ENCODE results near the gene MAT2A. TPM values are rescaled to one million over a fixed set of nuclear protein-coding genes. Genes with fewer than 3 reads are reported as not detected.

MAT2A gene
- total and polyA plus RNA-seq, 10 donors: 41.3 to 195 (median 133) TPM

GRCh38 chr2:85593023-85593422 lies 54.1 kb downstream of the MAT2A start:
- WGBS, 5 donors: 70 to 93% (median 87%) methylated on average over 2 to 3 of the region's 3 CpGs
- Histone ChIP-seq H3K36me3 (peaks cover 0 to 28% (median 11%) of the 10 kb centered on the region in 6 donors), H3K4me1 (peaks cover 39 to 95% (median 63%) of the 10 kb centered on the region in 6 donors), H3K27me3 (replicated peaks in 1 of 7) (no peaks in the 10 kb centered on the region), H3K4me3 (no peak overlapping the region), H3K9me3 (no peaks in the 10 kb centered on the region), H3K27ac (no peak overlapping the region)
- no peak for DNase-seq
- intact Hi-C loops (cut with DNase I; ENCODE audit: low total_unique reads): no loop called here
- TF ChIP-seq POLR2AphosphoS5 (IDR thresholded peaks at IDR 0.05) (no peak), CTCF (IDR thresholded peaks at IDR 0.05 in 8 of 11, conservative IDR thresholded peaks at IDR 0.05 in 3 of 11) (no peak), POLR2A (IDR thresholded peaks at IDR 0.05) (no peak)

Small RNAs within 50 kb of the gene (small RNA-seq; reads per million reads assigned to genes)
- 0 reads per million in 4 donors for gene RN7SL126P

Other genes with a start within 250 kb of the MAT2A start
- 100 to 1,000 TPM; 127 to 199 (median 156) TPM for gene TGOLN2, start 211.2 kb upstream of the MAT2A start, total RNA-seq
- 10 to 100 TPM; 14.8 to 29.6 (median 16.9) TPM for gene TGOLN2, start 211.2 kb upstream of the MAT2A start, polyA plus RNA-seq
- gene RETSAT, start 184.6 kb upstream of the MAT2A start, total RNA-seq: 10 to 100 TPM; 18.7 to 35.7 (median 28.3) TPM
- gene RETSAT, start 184.6 kb upstream of the MAT2A start, polyA plus RNA-seq: 10 to 100 TPM in 1 of 3 donors, 1 to 10 TPM in 2; 6.3 to 10.0 (median 6.4) TPM
- 10 to 100 TPM; 21.0 to 38.0 (median 24.5) TPM for gene ELMOD3, start 184.4 kb upstream of the MAT2A start, total RNA-seq
- gene ELMOD3, start 184.4 kb upstream of the MAT2A start, polyA plus RNA-seq: 10 to 100 TPM; 14.4 to 28.0 (median 23.9) TPM
- 10 to 100 TPM; 31.1 to 62.6 (median 47.1) TPM for gene CAPG, start 128.8 kb upstream of the MAT2A start, total RNA-seq
- gene CAPG, start 128.8 kb upstream of the MAT2A start, polyA plus RNA-seq: 100 to 1,000 TPM in 2 of 3 donors, 10 to 100 TPM in 1; 74.6 to 196 (median 115) TPM
- gene SH2D6, start 120.5 kb upstream of the MAT2A start, total RNA-seq: under 1 TPM in 1 of 7 donors, not detected in 6; 0.94 TPM
- gene SH2D6, start 120.5 kb upstream of the MAT2A start, polyA plus RNA-seq: under 1 TPM in 1 of 3 donors, not detected in 2; 0.20 TPM
- gene GGCX, start 22.3 kb downstream of the MAT2A start, total RNA-seq: 10 to 100 TPM; 25.6 to 42.1 (median 31.9) TPM
- 10 to 100 TPM; 11.0 to 15.7 (median 15.0) TPM for gene GGCX, start 22.3 kb downstream of the MAT2A start, polyA plus RNA-seq
- 100 to 1,000 TPM; 119 to 179 (median 145) TPM for gene VAMP8, start 38.4 kb downstream of the MAT2A start, total RNA-seq
- 100 to 1,000 TPM; 223 to 401 (median 350) TPM for gene VAMP8, start 38.4 kb downstream of the MAT2A start, polyA plus RNA-seq
- gene VAMP5, start 45.3 kb downstream of the MAT2A start, total RNA-seq: 10 to 100 TPM; 58.5 to 89.1 (median 64.0) TPM
- gene VAMP5, start 45.3 kb downstream of the MAT2A start, polyA plus RNA-seq: 100 to 1,000 TPM in 2 of 3 donors, 10 to 100 TPM in 1; 71.0 to 129 (median 120) TPM
- gene RNF181, start 56.6 kb downstream of the MAT2A start, total RNA-seq: 100 to 1,000 TPM in 3 of 7 donors, 10 to 100 TPM in 4; 72.9 to 154 (median 82.1) TPM
- 100 to 1,000 TPM; 139 to 184 (median 148) TPM for gene RNF181, start 56.6 kb downstream of the MAT2A start, polyA plus RNA-seq
- 10 to 100 TPM in 6 of 7 donors, 1 to 10 TPM in 1; 9.4 to 17.4 (median 11.2) TPM for gene TMEM150A, start 63.5 kb downstream of the MAT2A start, total RNA-seq
- 10 to 100 TPM; 14.6 to 18.8 (median 14.8) TPM for gene TMEM150A, start 63.5 kb downstream of the MAT2A start, polyA plus RNA-seq
- 10 to 100 TPM; 22.2 to 45.2 (median 33.2) TPM for gene C2orf68, start 72.9 kb downstream of the MAT2A start, total RNA-seq
- gene C2orf68, start 72.9 kb downstream of the MAT2A start, polyA plus RNA-seq: 10 to 100 TPM; 16.0 to 25.3 (median 18.9) TPM
- gene USP39, start 77.0 kb downstream of the MAT2A start, total RNA-seq: 10 to 100 TPM; 39.9 to 58.6 (median 50.5) TPM
- gene USP39, start 77.0 kb downstream of the MAT2A start, polyA plus RNA-seq: 10 to 100 TPM; 27.7 to 40.2 (median 32.5) TPM
- gene SFTPB, start 129.0 kb downstream of the MAT2A start, total RNA-seq: 1 to 10 TPM in 1 of 7 donors, not detected in 6; 1.9 TPM
- gene SFTPB, start 129.0 kb downstream of the MAT2A start, polyA plus RNA-seq: 1 to 10 TPM in 2 of 3 donors, under 1 TPM in 1; 0.59 to 4.0 (median 2.1) TPM
- 10 to 100 TPM; 17.4 to 87.8 (median 42.6) TPM for gene GNLY, start 155.2 kb downstream of the MAT2A start, total RNA-seq
- 10 to 100 TPM; 13.1 to 38.9 (median 31.5) TPM for gene GNLY, start 155.2 kb downstream of the MAT2A start, polyA plus RNA-seq
- 10 to 100 TPM in 6 of 7 donors, 1 to 10 TPM in 1; 6.4 to 53.0 (median 18.6) TPM for gene ATOH8, start 214.8 kb downstream of the MAT2A start, total RNA-seq
- 10 to 100 TPM in 1 of 3 donors, 1 to 10 TPM in 2; 7.2 to 17.6 (median 9.4) TPM for gene ATOH8, start 214.8 kb downstream of the MAT2A start, polyA plus RNA-seq